ENCODE data around the gene SOX10.

SOX10 gene

DNA sequence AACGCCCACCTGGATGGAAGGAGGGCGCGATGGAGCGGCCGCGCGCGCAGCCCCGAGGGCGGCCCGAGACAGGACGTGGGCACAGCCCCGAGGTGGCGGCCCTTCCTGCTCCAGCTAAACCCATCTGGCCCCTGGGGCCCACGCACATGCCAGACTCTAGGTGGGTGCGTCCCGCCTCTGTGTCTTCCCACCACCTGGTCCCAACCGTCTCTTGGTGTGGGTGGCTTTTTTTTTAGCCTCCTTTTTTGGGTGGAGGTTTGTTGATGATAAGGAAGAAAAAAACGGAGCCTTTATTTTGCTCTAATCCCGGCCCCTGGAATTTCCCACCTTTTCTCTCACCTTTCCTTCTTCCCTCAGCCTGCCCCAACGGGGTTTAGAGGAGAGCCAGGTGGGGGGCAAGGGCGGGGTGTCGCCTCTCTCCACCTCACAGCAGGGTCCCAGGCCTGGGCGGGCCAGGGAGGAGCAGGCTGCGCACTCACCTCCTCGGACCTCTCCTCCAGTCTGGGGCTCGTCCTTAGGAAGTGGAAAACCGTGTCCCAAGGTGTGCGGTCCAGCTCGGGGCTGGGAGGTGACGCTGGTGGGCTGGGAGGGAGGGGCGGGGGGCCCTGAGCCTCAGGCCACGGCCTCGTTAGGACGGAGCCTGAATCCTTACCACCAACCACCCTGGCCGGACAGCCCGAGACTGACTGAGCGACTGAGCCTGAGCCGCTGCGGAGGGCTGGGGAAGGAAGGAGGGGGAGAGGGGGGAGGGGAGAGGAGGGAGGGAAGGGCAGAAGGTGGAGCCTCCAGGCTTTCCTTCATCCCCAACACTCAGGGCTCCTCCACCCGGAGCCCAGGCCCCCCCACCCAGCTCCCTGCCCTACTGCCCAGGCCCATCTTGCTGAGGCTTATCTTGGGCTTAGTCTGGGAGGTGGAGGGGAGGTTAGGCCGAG, at the start of gene SOX10:
Gene SOX10, minus strand, starts transcription at position 696 of the 932 bp plus-strand sequence. CDS start 771 bp downstream, outside the sequence.
- no peaks in the 10 kb centered on the region for H3K4me1 Mint-ChIP-seq
- H3K4me3 Mint-ChIP-seq: no peak within 1 kb of the TSS
- no peak within 1 kb of the TSS for H3K27ac Mint-ChIP-seq
- peaks cover 30% of the 10 kb centered on the region for H3K36me3 Mint-ChIP-seq
- no peaks in the 10 kb centered on the region for H3K9me3 Mint-ChIP-seq
- ATAC-seq: no peak
- H3K27me3 Mint-ChIP-seq: no peaks in the 10 kb centered on the region

DNA sequence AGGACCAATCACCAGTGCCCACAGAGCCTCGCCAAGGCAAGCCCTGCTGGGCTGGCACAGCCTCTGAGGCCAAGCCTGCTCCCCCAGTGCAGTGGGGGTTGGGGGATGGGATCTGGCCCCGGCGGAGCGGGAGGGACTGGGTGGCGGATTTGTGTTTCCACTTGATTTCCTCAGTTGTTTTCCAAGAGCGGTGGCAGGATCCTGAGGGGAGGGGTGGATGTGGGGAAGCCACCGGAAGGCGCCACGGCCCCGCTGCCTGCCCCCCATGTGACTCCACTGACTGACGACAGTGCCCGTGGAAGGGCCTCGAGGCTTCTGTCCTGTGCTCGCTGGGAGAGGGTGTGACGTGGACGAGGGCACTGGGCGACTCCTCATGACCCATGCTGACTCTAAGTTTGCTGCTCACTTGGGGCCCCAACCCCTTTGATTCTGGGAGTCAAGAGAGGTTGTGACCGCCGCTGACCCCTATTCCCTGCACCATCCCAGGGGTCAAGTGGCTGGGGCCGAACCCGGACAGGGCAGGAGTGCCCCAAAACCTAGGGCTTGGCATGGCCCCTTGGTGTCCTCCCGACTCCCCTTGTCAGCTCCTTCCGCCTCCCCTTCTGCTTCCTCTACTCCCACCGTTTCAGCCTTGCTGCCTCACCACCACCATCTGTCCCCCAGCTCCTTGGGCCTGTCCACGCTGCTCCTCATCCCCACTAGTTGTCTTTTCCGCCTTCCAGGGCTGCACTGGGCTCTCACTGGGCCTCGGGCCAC, 49.3 kb upstream of the SOX10 start:
- no peak for ATAC-seq
- Mint-ChIP-seq H3K27me3 (peaks cover 41% of the 10 kb centered on the region), H3K9me3 (no peaks in the 10 kb centered on the region), H3K4me1 (peaks cover 20% of the 10 kb centered on the region), H3K4me3 (no peak overlapping the region), H3K27ac (no peak overlapping the region), H3K36me3 (no peaks in the 10 kb centered on the region)

DNA sequence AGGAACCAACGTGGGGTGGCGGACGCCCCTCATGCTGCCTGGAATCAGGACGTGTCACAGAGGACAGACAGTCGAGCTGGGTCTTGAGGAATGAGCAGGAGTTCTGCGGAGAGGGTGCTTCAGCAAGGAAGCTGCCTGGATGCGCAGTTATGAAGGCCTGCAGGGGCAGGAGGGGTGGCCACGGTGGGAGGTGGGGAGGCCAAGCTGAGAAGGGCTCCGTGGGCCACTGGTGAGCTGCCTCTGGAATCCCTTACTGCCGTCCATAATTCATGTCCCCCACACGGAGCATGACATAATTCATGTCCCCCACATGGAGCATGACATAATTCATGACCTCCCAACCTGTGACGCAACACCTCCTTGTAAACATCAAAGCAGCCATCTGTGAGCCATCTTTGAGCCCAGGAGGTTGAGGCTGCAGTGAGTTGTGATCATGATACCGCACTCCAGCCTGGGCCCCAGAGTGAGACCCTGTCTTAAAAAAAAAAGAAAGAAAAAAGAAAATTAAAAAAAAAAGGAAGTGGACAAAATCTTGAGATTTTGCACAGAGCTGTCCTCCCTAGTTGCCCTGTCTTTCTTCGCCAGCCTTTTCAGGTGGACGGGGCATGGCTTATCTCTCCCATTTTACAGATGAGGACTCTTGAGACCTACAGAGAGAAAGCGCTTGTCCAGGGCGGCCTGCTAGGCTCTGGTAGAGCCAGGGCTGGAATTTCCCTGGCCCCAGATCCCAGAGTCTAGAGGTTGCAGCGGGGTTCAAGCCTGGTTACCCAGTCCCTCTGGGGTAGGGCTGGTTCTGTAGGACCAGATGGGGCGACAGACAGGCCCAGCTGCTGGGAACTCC, 48.5 kb upstream of the SOX10 start:
- Mint-ChIP-seq H3K27ac (no peak overlapping the region), H3K4me3 (no peak overlapping the region)
- no peak for ATAC-seq

DNA sequence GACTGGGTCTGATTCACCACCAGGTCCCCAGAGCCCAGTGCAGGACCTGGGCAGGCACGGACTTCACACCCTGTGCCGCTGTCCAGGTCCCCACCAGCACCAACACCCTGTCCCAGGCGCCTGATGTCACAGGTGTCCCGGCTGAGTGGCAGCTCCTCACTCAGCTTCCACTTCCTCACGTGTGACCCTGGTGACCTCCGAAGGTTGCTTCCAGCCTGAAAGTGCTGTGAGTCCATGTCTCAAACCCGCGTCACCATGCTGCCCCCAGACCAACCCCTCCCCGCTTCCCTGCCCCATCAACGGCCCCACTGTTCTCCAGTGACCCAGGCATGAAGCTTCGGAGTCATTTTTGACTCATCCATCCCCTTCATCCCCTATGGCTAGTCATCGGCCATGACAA, 47.1 kb upstream of the SOX10 start:
- peaks cover 31% of the 10 kb centered on the region for H3K27me3 Mint-ChIP-seq
- no peak overlapping the region for H3K27ac Mint-ChIP-seq
- H3K4me1 Mint-ChIP-seq: peaks cover 20% of the 10 kb centered on the region
- no peak for ATAC-seq
- no peak overlapping the region for H3K4me3 Mint-ChIP-seq
- no peaks in the 10 kb centered on the region for H3K36me3 Mint-ChIP-seq
- no peaks in the 10 kb centered on the region for H3K9me3 Mint-ChIP-seq

More for the DNA sequence above, 48.5 kb upstream of the SOX10 start:
- H3K4me1 Mint-ChIP-seq: peaks cover 20% of the 10 kb centered on the region
- H3K36me3 Mint-ChIP-seq: no peaks in the 10 kb centered on the region
- no peaks in the 10 kb centered on the region for H3K9me3 Mint-ChIP-seq
- H3K27me3 Mint-ChIP-seq: peaks cover 45% of the 10 kb centered on the region

DNA sequence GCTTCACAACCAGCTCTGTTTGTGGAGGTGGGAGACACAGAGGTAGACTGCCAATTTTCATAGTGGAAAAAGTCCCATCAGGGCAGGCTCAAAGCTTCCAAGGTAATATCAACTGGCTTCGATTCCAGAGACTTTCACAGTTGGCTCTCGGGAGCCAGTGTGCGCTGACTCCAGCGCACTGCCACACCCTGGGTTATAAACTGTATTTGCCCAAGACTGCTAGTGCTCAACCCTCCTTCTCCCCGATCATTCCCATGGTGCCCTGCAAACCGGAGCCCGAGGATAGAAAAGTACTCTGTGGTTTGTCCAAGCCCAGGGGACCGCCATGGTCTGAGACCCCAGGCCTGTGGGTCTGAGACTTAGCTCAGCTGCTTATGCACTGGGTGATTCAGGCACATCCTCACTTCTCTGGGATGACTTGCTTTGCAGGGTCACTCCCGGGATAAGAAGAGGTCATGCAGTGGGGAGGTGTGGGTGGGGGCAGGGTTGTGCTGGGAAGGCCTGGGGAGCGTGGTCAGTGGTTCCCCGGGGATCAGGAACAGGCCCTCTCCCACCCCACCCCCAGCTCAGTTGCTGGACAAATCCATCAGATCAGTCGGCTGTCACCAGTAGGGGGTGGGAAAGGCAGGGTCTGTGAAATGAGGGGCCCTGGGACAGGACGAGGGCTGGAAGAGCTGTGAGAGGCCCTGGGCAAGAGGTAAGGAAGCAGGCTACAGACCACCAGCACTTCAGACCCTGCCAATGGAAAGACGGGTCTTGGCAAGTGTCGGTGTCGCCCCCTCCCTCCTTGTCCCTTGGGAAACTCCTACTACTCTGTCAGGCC, 46.2 kb upstream of the SOX10 start:
- no peak for ATAC-seq
- no peak overlapping the region for H3K4me3 Mint-ChIP-seq
- no peak overlapping the region for H3K27ac Mint-ChIP-seq
- no peaks in the 10 kb centered on the region for H3K9me3 Mint-ChIP-seq
- peaks cover 35% of the 10 kb centered on the region for H3K27me3 Mint-ChIP-seq
- H3K36me3 Mint-ChIP-seq: no peaks in the 10 kb centered on the region
- H3K4me1 Mint-ChIP-seq: peaks cover 17% of the 10 kb centered on the region

- Mint-ChIP-seq H3K4me3 (no peak overlapping the region), H3K9me3 (no peaks in the 10 kb centered on the region), H3K36me3 (no peaks in the 10 kb centered on the region), H3K27ac (no peak overlapping the region), H3K27me3 (peaks cover 34% of the 10 kb centered on the region), H3K4me1 (peaks cover 11% of the 10 kb centered on the region)
- no peak for ATAC-seq
Measured at GRCh38 chr22:38029901-38030300, 45.5 kb upstream of the SOX10 start.

- Mint-ChIP-seq H3K9me3 (no peaks in the 10 kb centered on the region), H3K27me3 (peaks cover 28% of the 10 kb centered on the region), H3K27ac (no peak overlapping the region), H3K36me3 (no peaks in the 10 kb centered on the region), H3K4me3 (no peak overlapping the region), H3K4me1 (peaks cover 6% of the 10 kb centered on the region)
- no peak for ATAC-seq
Measured at GRCh38 chr22:38029370-38029769, 45.0 kb upstream of the SOX10 start.

DNA sequence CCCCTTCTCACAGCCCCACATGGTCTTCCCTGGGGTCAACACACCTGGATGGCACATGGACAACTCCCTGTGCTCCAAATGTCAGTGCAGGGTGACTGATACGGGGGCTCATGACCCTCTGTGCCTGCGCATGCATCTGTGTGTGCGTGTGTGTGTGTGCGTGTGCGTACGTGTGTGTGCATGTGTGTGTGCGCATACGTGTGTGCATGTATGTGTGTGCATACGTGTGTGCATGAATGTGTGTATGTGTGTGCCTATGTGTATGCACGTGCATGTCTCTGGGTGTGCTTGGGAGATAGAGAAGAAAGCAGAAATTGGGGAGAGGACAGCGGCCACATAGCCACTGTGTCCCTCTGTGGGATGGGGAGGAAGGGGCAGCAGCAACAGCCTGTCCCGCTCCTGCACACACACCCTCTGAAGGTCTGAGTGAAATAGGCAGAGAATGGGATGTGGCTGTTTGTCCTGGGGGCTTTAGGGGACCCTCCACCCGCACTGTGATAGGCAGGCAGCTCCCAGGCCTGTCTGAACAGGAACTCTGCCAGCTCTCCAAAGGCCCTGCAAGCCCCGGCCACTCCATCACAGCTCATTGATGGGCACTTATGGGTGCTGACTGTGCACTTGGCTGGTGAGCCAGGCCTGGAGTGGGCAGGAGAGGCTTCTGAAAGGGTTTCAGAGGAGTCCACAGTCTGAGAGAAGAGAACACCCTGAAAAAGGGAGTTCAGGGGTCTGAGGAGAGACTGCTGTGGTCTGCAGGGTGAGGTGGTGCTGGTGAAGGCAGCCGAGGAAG, 44.2 kb upstream of the SOX10 start:
- no peak overlapping the region for H3K27ac Mint-ChIP-seq
- H3K27me3 Mint-ChIP-seq: peaks cover 22% of the 10 kb centered on the region
- no peak for ATAC-seq
- no peaks in the 10 kb centered on the region for H3K36me3 Mint-ChIP-seq
- H3K9me3 Mint-ChIP-seq: no peaks in the 10 kb centered on the region
- H3K4me3 Mint-ChIP-seq: no peak overlapping the region
- H3K4me1 Mint-ChIP-seq: no peaks in the 10 kb centered on the region

- H3K36me3 Mint-ChIP-seq: no peaks in the 10 kb centered on the region
- H3K4me1 Mint-ChIP-seq: no peaks in the 10 kb centered on the region
- H3K27me3 Mint-ChIP-seq: peaks cover 22% of the 10 kb centered on the region
- H3K9me3 Mint-ChIP-seq: no peaks in the 10 kb centered on the region
- ATAC-seq: no peak
- no peak overlapping the region for H3K27ac Mint-ChIP-seq
- no peak overlapping the region for H3K4me3 Mint-ChIP-seq
Measured at GRCh38 chr22:38027487-38027886, 43.1 kb upstream of the SOX10 start.

DNA sequence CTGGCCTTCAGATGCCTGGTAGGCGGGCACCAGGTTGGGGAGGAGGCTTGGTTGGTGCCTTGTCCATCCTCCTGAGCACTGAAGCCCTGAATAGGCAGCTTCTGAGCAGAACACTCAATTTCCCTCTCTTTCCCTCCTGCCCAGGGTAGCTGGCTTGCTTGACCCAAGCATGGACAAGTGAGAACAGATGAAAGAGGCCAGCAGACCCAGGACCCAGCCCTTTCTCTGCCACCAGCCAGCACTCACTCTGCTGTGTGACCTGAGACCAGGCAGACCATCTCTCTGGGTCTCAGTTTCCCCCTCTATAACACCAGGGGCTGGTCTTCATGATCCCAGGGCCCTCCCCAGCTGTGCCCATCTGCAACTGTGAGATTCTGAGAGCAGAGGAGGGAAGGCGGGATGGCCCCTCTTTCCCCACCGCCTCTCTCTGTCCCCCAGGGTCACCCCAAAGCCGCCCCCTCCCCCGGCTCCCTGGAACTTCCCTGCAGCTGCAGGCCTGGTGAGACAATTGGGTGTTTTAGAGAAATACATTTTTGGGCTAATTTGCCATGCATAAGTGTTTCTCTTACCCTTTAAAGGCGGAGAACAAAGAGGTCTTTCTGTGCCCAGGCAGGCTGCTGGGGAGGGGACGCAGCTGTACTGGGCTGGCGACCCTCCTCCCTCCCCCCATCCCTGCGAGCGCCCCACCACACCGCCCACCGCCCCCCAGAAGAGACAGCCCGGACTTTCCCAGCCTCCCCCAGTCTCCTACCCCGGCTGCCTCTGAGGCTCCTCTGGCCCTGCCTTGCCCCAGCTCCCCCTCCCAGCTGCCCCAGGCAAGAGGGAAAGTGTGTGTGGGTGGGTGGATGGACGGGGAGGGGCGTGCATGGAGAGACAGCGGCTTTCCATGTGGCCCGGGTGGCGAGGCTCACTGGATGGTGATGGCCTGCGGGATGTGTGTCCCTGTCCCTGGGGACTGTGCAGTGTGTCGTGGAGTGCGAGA, 42.1 kb upstream of the SOX10 start:
- H3K36me3 Mint-ChIP-seq: no peaks in the 10 kb centered on the region
- H3K27me3 Mint-ChIP-seq: peaks cover 22% of the 10 kb centered on the region
- H3K27ac Mint-ChIP-seq: no peak overlapping the region
- no peak overlapping the region for H3K4me3 Mint-ChIP-seq
- no peaks in the 10 kb centered on the region for H3K9me3 Mint-ChIP-seq
- ATAC-seq: peak; percentile 40
- H3K4me1 Mint-ChIP-seq: no peaks in the 10 kb centered on the region

- Mint-ChIP-seq H3K27me3 (peaks cover 22% of the 10 kb centered on the region), H3K27ac (no peak overlapping the region), H3K4me3 (no peak overlapping the region), H3K4me1 (no peaks in the 10 kb centered on the region), H3K36me3 (no peaks in the 10 kb centered on the region), H3K9me3 (no peaks in the 10 kb centered on the region)
- ATAC-seq: no peak
Measured at GRCh38 chr22:38025514-38025913, 41.2 kb upstream of the SOX10 start.

GRCh38 chr22:38023045-38023444, 38.7 kb upstream of the SOX10 start:
- Mint-ChIP-seq H3K27ac (no peak overlapping the region), H3K9me3 (no peaks in the 10 kb centered on the region), H3K36me3 (no peaks in the 10 kb centered on the region), H3K4me1 (peaks cover 5% of the 10 kb centered on the region), H3K27me3 (peaks cover 13% of the 10 kb centered on the region), H3K4me3 (no peak overlapping the region)
- no peak for ATAC-seq

DNA sequence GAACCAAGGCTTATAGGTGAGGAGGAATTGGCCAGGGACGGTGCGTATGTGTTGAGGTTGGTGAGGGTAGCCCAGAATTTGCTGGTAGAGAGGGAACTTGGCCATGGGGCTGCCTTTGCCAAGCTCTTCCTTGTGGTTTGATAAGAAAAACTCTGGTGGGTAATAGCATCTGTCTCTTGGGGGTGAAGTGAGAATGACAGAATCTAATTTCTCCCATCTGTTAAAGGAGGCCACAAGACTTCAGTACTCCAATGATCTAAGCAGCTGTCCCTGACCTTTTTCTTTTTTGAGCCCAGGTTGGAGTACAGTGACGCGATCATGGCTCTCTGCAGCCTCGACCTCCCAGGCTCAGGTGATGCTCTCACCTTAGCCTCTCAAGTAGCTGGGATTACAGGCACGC, 36.9 kb upstream of the SOX10 start:
- no peak overlapping the region for H3K27ac Mint-ChIP-seq
- no peak for ATAC-seq
- H3K4me1 Mint-ChIP-seq: peaks cover 5% of the 10 kb centered on the region
- peaks cover 12% of the 10 kb centered on the region for H3K27me3 Mint-ChIP-seq
- no peaks in the 10 kb centered on the region for H3K36me3 Mint-ChIP-seq
- H3K4me3 Mint-ChIP-seq: no peak overlapping the region
- no peaks in the 10 kb centered on the region for H3K9me3 Mint-ChIP-seq
